Ishikawa (cell line): ENCODE data around the gene ADNP2.

ENCODE experiments used
- CEBPB ChIP-seq: IDR thresholded peaks from 2 replicates; pipeline ENCODE4 v1.6.1; 2012
- CREB1 ChIP-seq: IDR thresholded peaks from 2 replicates; pipeline ENCODE4 v1.6.1; 2012; ENCODE audit warnings: low read depth
- EGR1 ChIP-seq: IDR thresholded peaks from 2 replicates; pipeline ENCODE4 v1.6.1; 2012
- EP300 ChIP-seq: IDR thresholded peaks from 2 replicates; pipeline ENCODE4 v1.6.1; 2012; ENCODE audit warnings: borderline replicate concordance
- FOXM1 ChIP-seq: IDR thresholded peaks from 2 replicates; pipeline ENCODE4 v1.6.1; 2012; ENCODE audit warnings: low read depth, borderline replicate concordance
- NFIC ChIP-seq: IDR thresholded peaks from 2 replicates; pipeline ENCODE4 v1.6.1; 2012
- RAD21 ChIP-seq: IDR thresholded peaks from 2 replicates; pipeline ENCODE4 v1.6.1; 2012; ENCODE audit warnings: low read depth
- TAF1 ChIP-seq: IDR thresholded peaks from 2 replicates; pipeline ENCODE4 v1.6.1; 2012; ENCODE audit warnings: low read depth, mild to moderate bottlenecking
- TCF12 ChIP-seq: IDR thresholded peaks from 2 replicates; pipeline ENCODE4 v1.6.1; 2012; ENCODE audit warnings: low read depth
- TEAD4 ChIP-seq: IDR thresholded peaks from 2 replicates; pipeline ENCODE4 v1.6.1; 2012
- YY1 ChIP-seq: IDR thresholded peaks from 2 replicates; pipeline ENCODE4 v1.6.1; 2012; ENCODE audit warnings: low read depth
- ZBTB7A ChIP-seq: IDR thresholded peaks from 2 replicates; pipeline ENCODE4 v1.6.1; 2012; ENCODE audit warnings: low read depth
- TF ChIP-seq, protein P1 (sequence below): IDR thresholded peaks from 2 replicates; pipeline ENCODE4 v1.6.1; 2012
- TF ChIP-seq, protein P2 (sequence below): IDR thresholded peaks from 2 replicates; pipeline ENCODE4 v1.6.1; 2012
- TF ChIP-seq, protein P3 (sequence below): IDR thresholded peaks from 2 replicates; pipeline ENCODE4 v1.6.1; 2012; ENCODE audit warnings: low read depth, mild to moderate bottlenecking

The ADNP2 gene, protein sequence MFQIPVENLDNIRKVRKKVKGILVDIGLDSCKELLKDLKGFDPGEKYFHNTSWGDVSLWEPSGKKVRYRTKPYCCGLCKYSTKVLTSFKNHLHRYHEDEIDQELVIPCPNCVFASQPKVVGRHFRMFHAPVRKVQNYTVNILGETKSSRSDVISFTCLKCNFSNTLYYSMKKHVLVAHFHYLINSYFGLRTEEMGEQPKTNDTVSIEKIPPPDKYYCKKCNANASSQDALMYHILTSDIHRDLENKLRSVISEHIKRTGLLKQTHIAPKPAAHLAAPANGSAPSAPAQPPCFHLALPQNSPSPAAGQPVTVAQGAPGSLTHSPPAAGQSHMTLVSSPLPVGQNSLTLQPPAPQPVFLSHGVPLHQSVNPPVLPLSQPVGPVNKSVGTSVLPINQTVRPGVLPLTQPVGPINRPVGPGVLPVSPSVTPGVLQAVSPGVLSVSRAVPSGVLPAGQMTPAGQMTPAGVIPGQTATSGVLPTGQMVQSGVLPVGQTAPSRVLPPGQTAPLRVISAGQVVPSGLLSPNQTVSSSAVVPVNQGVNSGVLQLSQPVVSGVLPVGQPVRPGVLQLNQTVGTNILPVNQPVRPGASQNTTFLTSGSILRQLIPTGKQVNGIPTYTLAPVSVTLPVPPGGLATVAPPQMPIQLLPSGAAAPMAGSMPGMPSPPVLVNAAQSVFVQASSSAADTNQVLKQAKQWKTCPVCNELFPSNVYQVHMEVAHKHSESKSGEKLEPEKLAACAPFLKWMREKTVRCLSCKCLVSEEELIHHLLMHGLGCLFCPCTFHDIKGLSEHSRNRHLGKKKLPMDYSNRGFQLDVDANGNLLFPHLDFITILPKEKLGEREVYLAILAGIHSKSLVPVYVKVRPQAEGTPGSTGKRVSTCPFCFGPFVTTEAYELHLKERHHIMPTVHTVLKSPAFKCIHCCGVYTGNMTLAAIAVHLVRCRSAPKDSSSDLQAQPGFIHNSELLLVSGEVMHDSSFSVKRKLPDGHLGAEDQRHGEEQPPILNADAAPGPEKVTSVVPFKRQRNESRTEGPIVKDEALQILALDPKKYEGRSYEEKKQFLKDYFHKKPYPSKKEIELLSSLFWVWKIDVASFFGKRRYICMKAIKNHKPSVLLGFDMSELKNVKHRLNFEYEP

DNA sequence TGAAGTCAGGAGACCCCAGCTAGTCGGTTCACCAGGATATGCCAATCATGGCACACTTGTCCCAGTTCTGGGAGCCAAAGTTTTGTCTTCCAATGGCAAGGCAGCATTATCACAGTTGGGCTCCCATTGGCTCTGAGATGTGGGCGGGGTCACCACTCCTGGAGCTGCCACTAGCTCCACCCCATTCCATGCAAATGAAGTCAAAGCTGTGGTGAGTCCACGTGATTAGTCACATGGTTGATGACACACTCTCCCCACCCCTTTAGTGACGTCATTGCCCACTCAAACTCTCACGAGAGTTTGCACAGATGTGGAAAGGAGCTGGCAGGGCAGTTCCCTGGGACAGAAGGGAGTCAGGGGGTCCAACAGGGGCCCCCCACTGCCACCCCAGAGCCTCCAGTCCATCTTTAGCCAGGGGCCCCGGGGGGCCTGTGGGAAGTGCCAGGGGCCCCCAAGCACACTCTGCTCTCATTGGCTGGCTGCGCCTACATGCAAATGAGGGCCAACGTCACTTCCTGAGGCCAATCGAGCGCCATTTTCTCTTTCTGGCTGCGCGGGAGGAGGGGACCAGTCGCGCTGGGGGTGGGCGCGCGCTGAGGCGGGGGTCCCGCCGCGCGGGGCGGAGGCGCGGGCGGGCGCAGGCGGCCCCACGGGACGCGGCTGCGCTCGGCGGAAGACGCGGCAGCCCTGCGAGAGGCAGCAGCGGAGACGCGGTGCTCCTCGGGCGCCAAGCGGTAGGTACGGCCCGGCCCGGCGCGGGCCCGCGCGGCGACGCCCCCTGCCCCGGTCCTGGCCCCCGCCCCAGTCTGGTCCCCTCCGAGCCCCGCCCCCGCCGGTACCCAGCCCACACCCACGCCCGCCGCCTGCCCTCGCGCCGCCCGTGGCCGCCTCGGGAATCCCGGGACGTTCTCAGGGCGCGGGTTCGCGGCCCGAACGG lies at the start of gene ADNP2:
Gene ADNP2 (plus strand): TSS at position 524 of the 937 bp plus-strand sequence. CDS start 8,281 bp downstream, outside the sequence.
- TF ChIP-seq TAF1 (peak; percentile 50), NFIC (no peak), CREB1 (peak; percentile 91), ZBTB7A (peak; percentile 87), YY1 (peak; percentile 93), CEBPB (no peak)
- TF ChIP-seq, protein P1, sequence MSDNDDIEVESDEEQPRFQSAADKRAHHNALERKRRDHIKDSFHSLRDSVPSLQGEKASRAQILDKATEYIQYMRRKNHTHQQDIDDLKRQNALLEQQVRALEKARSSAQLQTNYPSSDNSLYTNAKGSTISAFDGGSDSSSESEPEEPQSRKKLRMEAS, result peak; percentile 53; the same call in 1 of the 2 replicates
- TF ChIP-seq, protein P2, sequence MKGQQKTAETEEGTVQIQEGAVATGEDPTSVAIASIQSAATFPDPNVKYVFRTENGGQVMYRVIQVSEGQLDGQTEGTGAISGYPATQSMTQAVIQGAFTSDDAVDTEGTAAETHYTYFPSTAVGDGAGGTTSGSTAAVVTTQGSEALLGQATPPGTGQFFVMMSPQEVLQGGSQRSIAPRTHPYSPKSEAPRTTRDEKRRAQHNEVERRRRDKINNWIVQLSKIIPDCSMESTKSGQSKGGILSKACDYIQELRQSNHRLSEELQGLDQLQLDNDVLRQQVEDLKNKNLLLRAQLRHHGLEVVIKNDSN, result peak; percentile 98

DNA sequence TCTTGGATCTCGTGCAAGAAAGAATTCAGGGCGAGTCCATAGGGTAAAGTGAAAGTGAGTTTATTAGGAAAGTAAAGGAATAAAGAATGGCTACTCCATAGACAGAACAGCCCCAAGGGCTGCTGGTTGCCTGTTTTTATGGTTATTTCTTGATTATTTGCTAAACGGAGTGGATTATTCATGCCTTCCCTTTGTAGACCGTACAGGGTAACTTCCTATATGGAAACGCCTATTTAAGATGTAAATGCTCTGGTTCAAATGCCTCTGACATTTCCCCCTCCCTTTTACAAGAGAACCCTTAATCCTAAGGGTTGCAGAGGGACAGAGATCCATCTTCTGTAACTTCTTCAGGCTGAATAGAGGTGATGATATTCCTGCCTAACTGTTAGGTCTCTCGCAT lies 49.1 kb upstream of the ADNP2 start:
- TF ChIP-seq NFIC, result no peak
- no peak for TF ChIP-seq TAF1
- TF ChIP-seq TCF12, result no peak
- no peak for TF ChIP-seq TEAD4
- no peak for TF ChIP-seq RAD21

DNA sequence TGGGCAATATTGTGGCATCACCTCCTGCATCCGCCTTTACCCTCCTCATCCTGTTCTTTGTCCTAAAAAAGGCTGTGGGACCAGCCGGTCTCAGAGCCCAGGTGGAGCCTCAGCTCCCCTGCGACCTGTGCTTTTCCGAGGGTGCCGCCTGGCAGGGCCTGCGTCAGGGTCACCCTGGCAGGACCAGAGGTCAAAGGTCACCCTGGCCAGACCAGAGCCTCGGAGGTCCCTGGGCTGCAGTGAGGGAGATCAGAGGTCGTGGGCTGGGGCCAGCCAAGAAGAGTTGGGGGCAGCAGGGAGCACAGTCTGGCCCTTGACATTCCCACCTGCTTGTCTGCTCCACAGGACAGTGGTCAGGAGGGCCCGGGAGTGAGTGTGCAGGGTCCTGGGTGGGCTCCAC lies 43.4 kb upstream of the ADNP2 start:
- TF ChIP-seq ZBTB7A, result no peak
- TF ChIP-seq, protein P3, sequence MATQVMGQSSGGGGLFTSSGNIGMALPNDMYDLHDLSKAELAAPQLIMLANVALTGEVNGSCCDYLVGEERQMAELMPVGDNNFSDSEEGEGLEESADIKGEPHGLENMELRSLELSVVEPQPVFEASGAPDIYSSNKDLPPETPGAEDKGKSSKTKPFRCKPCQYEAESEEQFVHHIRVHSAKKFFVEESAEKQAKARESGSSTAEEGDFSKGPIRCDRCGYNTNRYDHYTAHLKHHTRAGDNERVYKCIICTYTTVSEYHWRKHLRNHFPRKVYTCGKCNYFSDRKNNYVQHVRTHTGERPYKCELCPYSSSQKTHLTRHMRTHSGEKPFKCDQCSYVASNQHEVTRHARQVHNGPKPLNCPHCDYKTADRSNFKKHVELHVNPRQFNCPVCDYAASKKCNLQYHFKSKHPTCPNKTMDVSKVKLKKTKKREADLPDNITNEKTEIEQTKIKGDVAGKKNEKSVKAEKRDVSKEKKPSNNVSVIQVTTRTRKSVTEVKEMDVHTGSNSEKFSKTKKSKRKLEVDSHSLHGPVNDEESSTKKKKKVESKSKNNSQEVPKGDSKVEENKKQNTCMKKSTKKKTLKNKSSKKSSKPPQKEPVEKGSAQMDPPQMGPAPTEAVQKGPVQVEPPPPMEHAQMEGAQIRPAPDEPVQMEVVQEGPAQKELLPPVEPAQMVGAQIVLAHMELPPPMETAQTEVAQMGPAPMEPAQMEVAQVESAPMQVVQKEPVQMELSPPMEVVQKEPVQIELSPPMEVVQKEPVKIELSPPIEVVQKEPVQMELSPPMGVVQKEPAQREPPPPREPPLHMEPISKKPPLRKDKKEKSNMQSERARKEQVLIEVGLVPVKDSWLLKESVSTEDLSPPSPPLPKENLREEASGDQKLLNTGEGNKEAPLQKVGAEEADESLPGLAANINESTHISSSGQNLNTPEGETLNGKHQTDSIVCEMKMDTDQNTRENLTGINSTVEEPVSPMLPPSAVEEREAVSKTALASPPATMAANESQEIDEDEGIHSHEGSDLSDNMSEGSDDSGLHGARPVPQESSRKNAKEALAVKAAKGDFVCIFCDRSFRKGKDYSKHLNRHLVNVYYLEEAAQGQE, result no peak
- TF ChIP-seq NFIC, result no peak
- no peak for TF ChIP-seq RAD21
- no peak for TF ChIP-seq TEAD4
- TF ChIP-seq, protein P1, result no peak
- no peak for TF ChIP-seq YY1
- TF ChIP-seq FOXM1, result no peak
- TF ChIP-seq TCF12, result no peak
- TF ChIP-seq CREB1, result no peak
- no peak for TF ChIP-seq EGR1

DNA sequence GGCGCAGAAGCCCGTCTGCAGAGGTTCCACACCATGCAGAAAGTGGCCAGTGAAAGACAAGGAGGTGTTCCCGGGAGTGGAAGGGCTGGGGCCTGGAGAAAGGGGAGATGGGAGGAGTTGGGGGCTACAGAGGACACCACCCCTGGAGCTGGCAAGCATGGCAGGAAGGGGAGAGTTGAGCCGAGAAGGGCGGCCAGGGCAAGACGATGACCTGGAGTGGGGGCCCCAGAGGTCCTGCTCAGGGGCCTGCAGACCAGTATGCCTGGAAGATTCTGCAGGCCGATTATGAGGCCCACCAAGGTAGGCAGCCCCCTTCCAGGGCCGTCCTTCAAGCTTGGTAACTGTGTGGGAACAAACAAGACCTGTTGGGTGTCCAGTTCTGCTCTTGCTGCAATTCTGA lies 41.7 kb upstream of the ADNP2 start:
- TF ChIP-seq FOXM1 (no peak), ZBTB7A (no peak), EP300 (no peak), TEAD4 (no peak), RAD21 (no peak), CEBPB (no peak), YY1 (no peak), EGR1 (no peak), TAF1 (no peak), NFIC (no peak), TCF12 (no peak)
- TF ChIP-seq, protein P1, result no peak
- TF ChIP-seq, protein P2, result no peak
- TF ChIP-seq, protein P3, result no peak
